Activated CD8-positive, alpha-beta memory T cell treated with anti-CD3 and anti-CD28 coated beads for 36 hours (primary cell): ENCODE data around the gene SPATA13. TPM values are rescaled to one million over a fixed set of nuclear protein-coding genes. Genes with fewer than 3 reads are reported as not detected.

ENCODE experiments used
- CTCF ChIA-PET: fragments of 350-600 bp; sonication (Branson Sonifier 250); formaldehyde crosslinking; loops from one replicate; lab custom pipeline; 2021; ENCODE audit warnings: antibody characterized with exemption; lab: Charles Lee
- POLR2A ChIA-PET: fragments of 350-600 bp; sonication (Branson Sonifier 250); formaldehyde crosslinking; loops from one replicate; lab custom pipeline; 2021; ENCODE audit warnings: antibody characterized with exemption; lab: Charles Lee
- total RNA-seq, 2 experiments: library from RNA; stranded (reverse); gene quantifications; one replicate each; pipeline ENCODE4 v1.2.3, GENCODE V29; 2021

The SPATA13 gene
- total RNA-seq, 2 experiments from 2014 or later, result 54.7 TPM

GRCh38 chr13:24161010-24161775 is 673 bp downstream of the SPATA13 start:
- ChIA-PET POLR2A (interaction anchor here (0.5 to 2.1 kb wide), 7 partner anchors 16 to 242 kb away, joined by 3 to 11 read pairs (median 3); no protein-coding TSS in a partner anchor), CTCF (interaction anchor here (0.7 to 2.2 kb wide), 6 partner anchors 14 to 108 kb away, joined by 3 to 9 read pairs (median 4); no protein-coding TSS in a partner anchor)

GRCh38 chr13:24161980-24162525 is 1.5 kb downstream of the SPATA13 start:
- ChIA-PET POLR2A (interaction anchor here (2.1 kb wide), 1 partner anchor 64 kb away, joined by 11 read pairs; no protein-coding TSS in a partner anchor), CTCF (interaction anchor here (0.8 to 2.2 kb wide), 4 partner anchors 16 to 109 kb away, joined by 3 to 9 read pairs (median 4); no protein-coding TSS in a partner anchor)

DNA sequence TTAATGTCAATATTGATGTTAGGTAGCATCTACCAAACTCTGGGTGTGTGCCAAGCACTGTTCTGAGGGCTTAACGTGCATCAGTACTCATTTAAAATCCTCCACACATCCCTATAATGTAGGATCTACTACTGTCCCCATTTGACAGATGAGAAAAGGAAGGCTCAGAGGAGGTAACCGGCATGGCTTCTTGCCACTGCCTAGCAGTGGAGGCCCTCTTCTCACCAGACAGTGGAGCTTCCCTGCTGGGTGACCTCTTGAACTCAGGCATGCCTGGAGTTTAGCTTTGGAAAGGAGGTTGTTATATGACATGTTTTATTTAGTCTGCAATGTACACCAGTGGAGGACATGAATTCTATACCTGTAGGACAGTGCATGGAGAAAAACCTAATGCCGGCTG is 2.1 kb downstream of the SPATA13 start:
- CTCF ChIA-PET, result interaction anchor here (0.9 kb wide), 1 partner anchor 58 kb away, joined by 3 read pairs; no protein-coding TSS in a partner anchor
- POLR2A ChIA-PET, result no interaction called here

- POLR2A ChIA-PET, result no interaction called here
- CTCF ChIA-PET, result no interaction called here
Measured at GRCh38 chr13:24165746-24166145, 5.2 kb downstream of the SPATA13 start.

DNA sequence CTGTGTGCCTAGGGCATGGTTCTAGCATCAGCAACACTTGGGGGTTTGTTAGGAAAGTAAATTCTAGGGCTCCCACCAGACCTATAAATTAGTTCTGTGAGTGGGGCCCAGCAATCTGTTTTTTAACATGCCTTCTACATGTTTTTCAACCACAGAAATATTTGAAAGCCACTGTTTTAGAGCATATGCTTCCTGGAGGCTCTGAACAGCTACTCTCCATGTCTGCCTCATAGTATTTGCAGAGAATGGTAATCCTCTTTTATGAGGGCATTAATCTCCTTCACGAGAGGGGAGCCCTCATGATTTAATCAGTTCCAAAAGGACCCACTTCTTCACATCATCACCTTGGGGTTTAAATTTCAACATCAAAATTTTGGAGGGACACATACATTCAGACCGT is 6.0 kb downstream of the SPATA13 start:
- POLR2A ChIA-PET, result no interaction called here
- CTCF ChIA-PET, result no interaction called here

GRCh38 chr13:24167666-24168391 is 7.3 kb downstream of the SPATA13 start:
- ChIA-PET POLR2A (no interaction called here), CTCF (no interaction called here)

- CTCF ChIA-PET, result no interaction called here
Measured at GRCh38 chr13:24168392-24168750, 7.9 kb downstream of the SPATA13 start.

DNA sequence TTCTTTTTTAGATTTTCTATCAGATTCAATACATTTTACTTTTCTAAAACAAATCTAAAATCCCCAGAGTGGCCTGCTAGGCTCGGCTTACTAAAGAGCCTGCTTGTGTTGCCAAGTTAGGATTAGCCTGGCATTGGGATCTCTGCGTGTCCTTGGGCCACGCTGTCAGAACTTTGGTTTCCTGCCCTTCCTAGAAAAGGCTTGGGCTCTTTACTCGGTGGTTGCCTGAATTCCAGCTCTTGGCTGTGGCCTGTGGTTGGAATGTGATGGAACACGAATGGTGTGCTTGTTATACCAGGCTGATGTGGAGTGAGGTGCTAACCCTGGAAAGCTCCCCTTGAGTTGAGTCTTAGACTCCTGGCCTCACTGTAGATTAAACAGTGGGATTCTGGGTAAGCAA is 8.5 kb downstream of the SPATA13 start:
- CTCF ChIA-PET, result no interaction called here
- POLR2A ChIA-PET, result interaction anchor here (1.0 kb wide), 1 partner anchor 9 kb away, joined by 3 read pairs; the partner anchor contains the start of gene SPATA13

More at GRCh38 chr13:24168392-24168750, 7.9 kb downstream of the SPATA13 start:
- POLR2A ChIA-PET, result no interaction called here

- ChIA-PET CTCF (no interaction called here), POLR2A (no interaction called here)
Measured at GRCh38 chr13:24172071-24172470, 11.6 kb downstream of the SPATA13 start.

DNA sequence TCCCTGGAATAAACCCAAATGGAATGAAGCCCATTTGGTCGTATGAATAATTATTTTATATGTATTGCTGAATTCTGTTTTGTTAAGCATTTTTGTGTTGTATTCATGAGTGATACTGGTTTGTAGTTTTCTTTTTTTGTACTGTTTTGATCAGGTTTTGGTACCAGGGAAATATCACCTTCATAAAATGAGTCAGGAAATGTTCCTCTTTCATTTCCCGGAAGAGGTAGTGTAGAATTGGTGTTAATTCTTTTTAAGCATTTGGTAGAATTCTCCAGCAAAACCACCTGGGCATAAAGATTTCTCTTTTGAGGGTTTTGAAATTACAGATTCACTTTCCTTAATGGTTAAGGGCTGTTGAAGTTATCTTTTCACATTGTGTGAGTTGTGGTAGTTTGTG is 13.3 kb downstream of the SPATA13 start:
- POLR2A ChIA-PET, result interaction anchor here (0.7 kb wide), 1 partner anchor 74 kb away, joined by 3 read pairs; no protein-coding TSS in a partner anchor
- CTCF ChIA-PET, result no interaction called here

GRCh38 chr13:24175847-24176246 is 15.3 kb downstream of the SPATA13 start:
- POLR2A ChIA-PET, result no interaction called here
- CTCF ChIA-PET, result interaction anchor here (1.4 to 1.5 kb wide), 2 partner anchors 13 to 15 kb away, joined by 3 read pairs; partner anchors contain the start of gene SPATA13

DNA sequence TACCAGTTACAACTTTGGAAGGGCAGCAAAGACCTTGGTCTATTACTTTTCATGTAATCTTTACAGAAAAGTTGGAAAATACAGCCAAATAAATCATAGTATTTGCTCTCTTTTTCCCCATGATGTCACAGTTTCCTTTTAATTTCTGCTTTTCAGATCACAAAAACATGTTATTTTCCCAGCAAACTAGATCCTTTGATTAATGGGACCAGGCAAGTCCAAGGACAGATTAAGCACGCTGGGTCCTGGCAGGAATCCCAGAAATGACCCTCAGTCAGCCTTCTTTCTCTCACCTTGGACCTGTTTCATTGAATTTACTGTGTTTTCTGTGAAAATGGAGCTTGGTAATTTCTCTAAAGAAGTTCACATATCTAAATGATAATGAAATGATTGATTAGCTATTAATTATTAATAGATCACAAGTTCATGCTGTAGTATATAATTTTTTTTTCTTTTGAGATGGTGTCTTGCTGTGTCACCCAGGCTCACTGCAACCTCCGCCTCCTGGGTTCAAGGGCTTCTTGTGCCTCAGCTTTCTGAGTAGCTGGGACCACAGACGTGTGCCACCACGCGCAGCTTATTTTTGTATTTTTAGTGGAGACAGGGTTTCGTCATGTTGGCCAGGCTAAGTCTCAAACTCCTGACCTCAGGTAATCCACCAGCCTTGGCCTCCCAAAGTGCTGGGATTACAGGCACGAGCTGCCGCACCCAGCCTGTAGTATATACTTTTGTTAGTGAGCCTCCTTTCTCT is 16.0 kb downstream of the SPATA13 start:
- POLR2A ChIA-PET, result no interaction called here
- CTCF ChIA-PET, result interaction anchor here (1.4 kb wide), 1 partner anchor 16 kb away, joined by 3 read pairs; the partner anchor contains the start of gene SPATA13

GRCh38 chr13:24178847-24179485 is 18.4 kb downstream of the SPATA13 start:
- CTCF ChIA-PET, result interaction anchor here (0.8 to 1.4 kb wide), 3 partner anchors 8 to 126 kb away, joined by 3 to 7 read pairs (median 3); no protein-coding TSS in a partner anchor

DNA sequence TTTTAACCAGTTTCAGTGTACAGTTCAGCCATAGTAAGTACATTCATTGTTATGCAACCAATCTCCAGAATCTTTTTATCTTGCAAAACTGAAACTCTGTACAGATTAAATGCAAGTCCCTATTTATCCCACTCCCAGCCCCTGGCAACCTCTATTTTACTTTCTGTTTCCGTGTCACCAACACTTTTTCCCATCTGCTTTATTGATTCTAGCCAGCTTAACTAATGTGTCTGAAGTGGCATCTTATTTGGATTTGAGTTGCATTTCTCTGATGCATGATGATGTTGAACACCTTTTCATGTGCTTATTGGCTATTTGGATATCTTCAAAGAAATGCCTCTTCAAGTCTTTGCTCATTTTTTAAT is 18.9 kb downstream of the SPATA13 start:
- POLR2A ChIA-PET, result no interaction called here
- CTCF ChIA-PET, result interaction anchor here (1.0 to 1.4 kb wide), 2 partner anchors 8 to 19 kb away, joined by 3 to 7 read pairs; partner anchors contain the start of gene SPATA13

More at GRCh38 chr13:24178847-24179485, 18.4 kb downstream of the SPATA13 start:
- POLR2A ChIA-PET, result no interaction called here

GRCh38 chr13:24180750-24181377 is 20.3 kb downstream of the SPATA13 start:
- CTCF ChIA-PET, result no interaction called here
- POLR2A ChIA-PET, result interaction anchor here (0.6 to 1.1 kb wide), 2 partner anchors 12 to 279 kb away, joined by 3 to 5 read pairs; no protein-coding TSS in a partner anchor

GRCh38 chr13:24181991-24182702 is 21.6 kb downstream of the SPATA13 start:
- ChIA-PET POLR2A (no interaction called here), CTCF (no interaction called here)

GRCh38 chr13:24182703-24183081 is 22.2 kb downstream of the SPATA13 start:
- ChIA-PET POLR2A (no interaction called here), CTCF (no interaction called here)
